NT2/D1 (cell line): Measurements from ENCODE around the gene STMP1.

Experiments used
- DNase-seq: peaks from one replicate; pipeline ENCODE4 v3.0.0-alpha.2; 2011; ENCODE audit warnings: low read depth, low spot score
- H3K27me3 ChIP-seq: 2 replicates; pipeline ENCODE4 v1.6.0; 2011; ENCODE audit warnings: mild to moderate bottlenecking; ENCODE audit not compliant: insufficient read length, insufficient read depth
- H3K36me3 ChIP-seq: 2 replicates; pipeline ENCODE4 v1.6.1; 2011; ENCODE audit warnings: mild to moderate bottlenecking, low read length, mixed read lengths; ENCODE audit not compliant: insufficient read depth, insufficient read length
- H3K4me1 ChIP-seq: 2 replicates; pipeline ENCODE4 v1.5.1; 2011; ENCODE audit not compliant: insufficient read depth, insufficient read length
- H3K4me3 ChIP-seq: 2 replicates; pipeline ENCODE4 v1.5.1; 2011; ENCODE audit warnings: low read depth; ENCODE audit not compliant: insufficient read length
- H3K9ac ChIP-seq: 2 replicates; pipeline ENCODE4 v1.6.0; 2011; ENCODE audit warnings: low read depth; ENCODE audit not compliant: insufficient read length
- H3K9me3 ChIP-seq: 2 replicates; pipeline ENCODE4 v1.5.1; 2011; ENCODE audit warnings: mild to moderate bottlenecking, low read length; ENCODE audit not compliant: insufficient read depth
- SUZ12 ChIP-seq: IDR thresholded peaks from 2 replicates; pipeline ENCODE4 v1.6.1; 2011; ENCODE audit not compliant: insufficient read length, insufficient read depth; ENCODE audit errors: extremely low read depth
- YY1 ChIP-seq: IDR thresholded peaks from 2 replicates; pipeline ENCODE4 v1.6.1; 2011; ENCODE audit not compliant: insufficient read length, insufficient read depth
- ZNF274 ChIP-seq: IDR thresholded peaks from 2 replicates; pipeline ENCODE4 v1.6.1; 2011; ENCODE audit warnings: mild to moderate bottlenecking, low read depth, low read length

The STMP1 gene

GRCh38 chr7:135644154-135644553, 18.2 kb upstream of the STMP1 start:
- Histone ChIP-seq H3K36me3 (peaks cover 73% of the 10 kb centered on the region), H3K4me3 (no peak overlapping the region)

GRCh38 chr7:135644729-135645128, 17.6 kb upstream of the STMP1 start:
- no peaks in the 10 kb centered on the region for H3K9me3 ChIP-seq
- H3K9ac ChIP-seq = no peak overlapping the region
- no peak for DNase-seq
- no peaks in the 10 kb centered on the region for H3K4me1 ChIP-seq
- no peaks in the 10 kb centered on the region for H3K27me3 ChIP-seq
- TF ChIP-seq YY1 (no peak), ZNF274 (no peak), SUZ12 (no peak)
- H3K4me3 ChIP-seq = no peak overlapping the region
- peaks cover 70% of the 10 kb centered on the region for H3K36me3 ChIP-seq

More at GRCh38 chr7:135644154-135644553, 18.2 kb upstream of the STMP1 start:
- no peak for DNase-seq
- H3K9me3 ChIP-seq = no peaks in the 10 kb centered on the region
- no peaks in the 10 kb centered on the region for H3K4me1 ChIP-seq
- TF ChIP-seq ZNF274 (no peak), SUZ12 (no peak), YY1 (no peak)
- H3K9ac ChIP-seq = no peak overlapping the region
- H3K27me3 ChIP-seq = no peaks in the 10 kb centered on the region

DNA sequence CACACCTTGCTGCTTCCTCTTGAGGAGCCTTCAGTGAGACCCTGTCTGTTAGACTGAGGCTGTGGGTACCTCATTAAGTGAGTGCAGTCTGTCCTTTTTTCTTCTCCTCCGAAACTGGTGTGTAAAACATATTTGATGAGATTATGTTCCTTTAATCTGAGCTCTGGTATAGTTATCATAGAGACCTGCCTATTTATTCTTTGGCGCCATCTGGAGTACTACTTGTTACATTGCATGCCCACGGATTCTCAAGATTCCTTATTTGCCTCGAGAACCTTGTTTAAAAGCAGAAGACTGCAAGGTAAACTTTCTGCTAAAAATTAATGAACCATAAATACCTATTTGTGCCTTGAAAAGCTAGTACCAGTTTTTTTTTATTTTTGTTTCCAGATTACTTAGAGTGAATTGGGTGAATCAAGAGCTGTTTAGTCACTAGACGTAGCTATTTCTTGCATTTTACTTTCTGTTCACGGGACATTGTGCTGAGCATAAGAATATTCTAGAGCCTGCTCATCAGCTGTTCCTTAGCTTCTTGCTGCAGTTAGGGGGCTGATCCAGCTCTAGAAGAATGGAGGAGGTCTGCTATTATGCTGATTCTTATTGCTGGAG, 16.9 kb upstream of the STMP1 start:
- H3K27me3 ChIP-seq = no peaks in the 10 kb centered on the region
- no peaks in the 10 kb centered on the region for H3K4me1 ChIP-seq
- H3K36me3 ChIP-seq = peaks cover 66% of the 10 kb centered on the region
- no peak overlapping the region for H3K4me3 ChIP-seq
- no peaks in the 10 kb centered on the region for H3K9me3 ChIP-seq
- TF ChIP-seq YY1 = no peak
- no peak for TF ChIP-seq SUZ12
- no peak for TF ChIP-seq ZNF274
- H3K9ac ChIP-seq = no peak overlapping the region
- no peak for DNase-seq

DNA sequence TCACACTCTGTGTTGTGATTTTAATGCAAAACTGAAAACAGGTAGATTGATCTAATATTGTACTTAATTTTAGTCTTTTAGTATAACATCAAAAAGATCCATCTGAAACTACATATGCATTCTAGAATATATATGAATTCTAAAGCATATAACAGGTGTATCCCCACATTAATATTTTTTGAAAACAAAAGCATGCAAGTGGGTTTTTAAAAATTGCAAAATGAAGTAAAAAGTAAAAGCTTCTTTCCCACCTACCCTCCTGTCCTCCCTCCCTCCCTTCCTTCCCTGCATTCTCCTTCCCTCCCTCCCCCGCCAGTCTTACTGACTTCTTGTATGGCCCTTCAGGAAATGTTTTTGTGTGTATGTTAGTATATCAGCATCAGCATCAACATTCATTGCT, 14.6 kb upstream of the STMP1 start:
- no peak overlapping the region for H3K9ac ChIP-seq
- H3K36me3 ChIP-seq = peaks cover 51% of the 10 kb centered on the region

DNA sequence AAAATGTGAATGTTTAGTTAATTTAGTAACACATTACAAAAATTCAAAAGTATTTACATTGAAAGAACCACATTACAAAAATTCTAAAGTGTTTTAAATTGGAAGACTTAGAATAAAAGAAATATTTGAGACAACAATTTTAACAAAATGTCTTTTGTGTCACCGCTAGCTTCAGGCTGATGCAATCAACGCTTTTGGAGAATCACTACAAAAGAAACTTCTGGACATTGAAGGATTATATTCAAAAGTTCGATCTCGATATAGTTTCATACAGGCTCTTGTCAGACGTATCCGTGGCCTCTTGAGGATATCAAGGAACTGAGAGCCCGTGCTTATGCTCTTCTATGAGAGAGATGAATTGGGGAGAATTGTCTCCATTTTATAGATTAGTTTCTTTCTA, 14.1 kb upstream of the STMP1 start:
- Histone ChIP-seq H3K36me3 (peaks cover 46% of the 10 kb centered on the region), H3K27me3 (no peaks in the 10 kb centered on the region), H3K9me3 (no peaks in the 10 kb centered on the region), H3K4me3 (no peak overlapping the region), H3K4me1 (no peaks in the 10 kb centered on the region), H3K9ac (no peak overlapping the region)
- TF ChIP-seq SUZ12 (no peak), YY1 (no peak)
- DNase-seq = no peak

More for the DNA sequence above, 14.6 kb upstream of the STMP1 start:
- Histone ChIP-seq H3K9me3 (no peaks in the 10 kb centered on the region), H3K4me3 (no peak overlapping the region), H3K27me3 (no peaks in the 10 kb centered on the region), H3K4me1 (no peaks in the 10 kb centered on the region)
- TF ChIP-seq YY1 = no peak
- no peak for TF ChIP-seq ZNF274
- DNase-seq = no peak

- no peak for TF ChIP-seq SUZ12
- no peak for TF ChIP-seq YY1
- no peak for TF ChIP-seq ZNF274
- no peak for DNase-seq
Measured at GRCh38 chr7:135650831-135651573, 11.3 kb upstream of the STMP1 start.

DNA sequence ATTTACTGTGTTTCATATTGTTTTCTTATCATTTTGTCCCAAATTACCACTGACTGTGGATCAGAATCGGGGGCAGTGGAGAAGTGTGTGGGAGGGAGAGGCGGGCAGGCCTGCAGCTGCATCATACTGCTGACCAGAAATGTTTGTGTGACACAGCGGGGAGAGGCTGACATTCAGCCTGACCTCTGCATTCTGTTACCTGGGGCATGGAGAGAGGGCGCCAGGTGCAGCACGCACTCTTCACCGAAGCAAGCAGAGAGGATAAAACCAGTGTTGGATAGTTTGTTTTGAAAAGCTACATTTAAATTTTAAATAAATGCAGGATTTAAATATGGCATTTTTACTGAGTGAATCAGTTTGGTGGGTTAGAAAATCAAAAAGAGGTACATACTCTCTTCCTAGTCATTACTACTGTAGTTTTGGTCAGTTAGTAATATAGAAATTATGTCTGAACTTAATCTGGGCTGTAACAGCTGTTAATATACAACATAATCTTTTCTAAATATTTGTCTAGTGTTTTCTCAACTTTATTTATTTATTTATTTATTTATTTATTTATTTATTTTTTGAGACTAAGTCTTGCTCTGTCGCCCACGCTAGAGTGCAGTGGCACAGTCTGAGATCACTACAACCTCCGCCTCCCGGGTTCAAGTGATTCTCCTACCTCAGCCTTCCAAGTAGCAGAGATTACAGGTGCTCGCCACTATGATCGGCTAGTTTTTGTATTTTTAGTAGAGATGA, 8.8 kb upstream of the STMP1 start:
- Histone ChIP-seq H3K4me3 (no peak overlapping the region), H3K4me1 (no peaks in the 10 kb centered on the region), H3K9ac (no peak overlapping the region), H3K9me3 (no peaks in the 10 kb centered on the region), H3K36me3 (peaks cover 5% of the 10 kb centered on the region), H3K27me3 (no peaks in the 10 kb centered on the region)
- DNase-seq = no peak
- TF ChIP-seq ZNF274 (no peak), SUZ12 (no peak), YY1 (no peak)

More at GRCh38 chr7:135650831-135651573, 11.3 kb upstream of the STMP1 start:
- no peaks in the 10 kb centered on the region for H3K4me1 ChIP-seq
- no peaks in the 10 kb centered on the region for H3K27me3 ChIP-seq
- H3K36me3 ChIP-seq = peaks cover 21% of the 10 kb centered on the region
- no peak overlapping the region for H3K4me3 ChIP-seq
- H3K9me3 ChIP-seq = no peaks in the 10 kb centered on the region
- no peak overlapping the region for H3K9ac ChIP-seq
